Endothelial cell of umbilical vein (primary cell): ENCODE measurements around the gene ZFP36.

Experiments used
- CTCF ChIP-seq, 2 donors: IDR thresholded peaks; 1 replicate in 1 of 2; 2 replicates in 1 of 2; pipeline ENCODE4 v1.5.1; 2011; ENCODE audit warnings: low read length in 2 of 2, mild to moderate bottlenecking in 2 of 2, moderate library complexity in 2 of 2, control low read depth in 1 of 2, inconsistent platforms in 1 of 2, low read depth in 1 of 2; ENCODE audit not compliant: insufficient read depth in 1 of 2; ENCODE audit errors: extremely low read depth in 1 of 2
- EZH2 ChIP-seq: IDR thresholded peaks from 2 replicates; pipeline ENCODE4 v1.6.1; 2012; ENCODE audit warnings: borderline replicate concordance, low read depth, mild to moderate bottlenecking, moderate library complexity, low read length, inconsistent platforms; ENCODE audit not compliant: severe bottlenecking
- FOS ChIP-seq: IDR thresholded peaks from 2 replicates; pipeline ENCODE4 v1.6.1; 2011; ENCODE audit warnings: mild to moderate bottlenecking, low read length, moderate library complexity, borderline replicate concordance; ENCODE audit not compliant: insufficient read depth
- MAX ChIP-seq: IDR thresholded peaks from 2 replicates; pipeline ENCODE4 v1.6.1; 2011; ENCODE audit not compliant: insufficient read depth, insufficient read length
- MYC ChIP-seq: IDR thresholded peaks from one replicate; pipeline ENCODE4 v1.6.1; 2011; ENCODE audit warnings: mild to moderate bottlenecking, low read depth, low read length
- POLR2A ChIP-seq: IDR thresholded peaks from 2 replicates; pipeline ENCODE4 v1.6.1; 2012; ENCODE audit warnings: low read depth, mild to moderate bottlenecking, control low read depth, low read length
- POLR2AphosphoS5 ChIP-seq: IDR thresholded peaks from 2 replicates; pipeline ENCODE4 v1.6.1; 2012; ENCODE audit warnings: low read depth, mild to moderate bottlenecking, control low read depth, low read length, moderate library complexity; ENCODE audit not compliant: insufficient read depth

- TF ChIP-seq POLR2AphosphoS5 = no peak
- TF ChIP-seq MYC = no peak
- no peak for TF ChIP-seq CTCF (IDR thresholded peaks at IDR 0.05; ENCODE audit: extremely low read depth in 1 of 2, insufficient read depth in 1 of 2, low read depth in 1 of 2, low read length in 2 of 2)
- TF ChIP-seq EZH2 = no peak
- TF ChIP-seq POLR2A = no peak
- TF ChIP-seq MAX = no peak
- peak; percentile 58 for TF ChIP-seq FOS
Measured at GRCh38 chr19:39362682-39363657, 43.7 kb upstream of the ZFP36 start.
